Kasumi-1 (cell line): ENCODE results near the gene EYS.
"Not testable (repeated sequence)": the region's sequence is repeated elsewhere in the genome, so short reads cannot be mapped to it uniquely, and the experiment has no call there.

Experiments used
- DNase-seq, 2 experiments: peaks; one replicate each; lab custom pipeline; 2025; lab: John Stamatoyannopoulos, UW

The EYS gene

DNA sequence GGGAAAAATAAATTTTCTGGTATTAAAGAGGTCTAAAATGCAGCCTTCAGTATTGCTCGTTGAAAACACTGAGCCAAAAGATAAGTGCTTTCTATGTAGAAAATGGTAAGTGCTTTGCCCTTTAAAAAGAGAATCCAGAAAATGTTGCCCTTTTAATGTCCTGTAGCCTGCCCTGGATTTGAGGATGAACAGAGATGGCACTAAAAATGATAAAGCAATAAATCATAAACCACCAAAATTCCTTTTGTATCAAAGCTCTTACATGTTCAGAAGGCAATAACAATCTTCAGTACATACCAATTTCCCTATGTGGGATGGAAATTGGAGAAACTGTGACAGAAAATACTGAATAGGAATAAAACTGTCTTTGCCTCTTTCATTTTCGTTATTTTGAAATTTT, 1665.7 kb downstream of the EYS start:
- no peak for DNase-seq

DNA sequence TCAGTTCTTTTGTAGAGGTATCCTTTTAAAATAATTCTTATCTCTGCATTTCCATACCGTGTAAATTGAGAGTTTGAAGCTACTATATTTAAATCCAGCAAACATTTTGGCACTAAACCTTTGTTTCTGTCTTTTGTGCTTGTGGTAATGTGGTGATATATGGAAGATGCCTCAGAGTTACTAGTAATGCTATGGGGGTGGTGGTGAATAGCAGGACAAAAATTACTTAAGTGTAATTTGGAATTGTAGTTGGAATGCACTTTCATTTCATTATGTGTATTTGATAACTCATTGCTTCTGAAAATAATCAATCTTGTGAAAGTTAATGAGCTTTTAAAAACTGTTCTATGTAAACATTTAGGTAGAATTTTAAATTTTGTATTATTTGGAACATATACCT, 1666.9 kb downstream of the EYS start:
- DNase-seq, result no peak

DNA sequence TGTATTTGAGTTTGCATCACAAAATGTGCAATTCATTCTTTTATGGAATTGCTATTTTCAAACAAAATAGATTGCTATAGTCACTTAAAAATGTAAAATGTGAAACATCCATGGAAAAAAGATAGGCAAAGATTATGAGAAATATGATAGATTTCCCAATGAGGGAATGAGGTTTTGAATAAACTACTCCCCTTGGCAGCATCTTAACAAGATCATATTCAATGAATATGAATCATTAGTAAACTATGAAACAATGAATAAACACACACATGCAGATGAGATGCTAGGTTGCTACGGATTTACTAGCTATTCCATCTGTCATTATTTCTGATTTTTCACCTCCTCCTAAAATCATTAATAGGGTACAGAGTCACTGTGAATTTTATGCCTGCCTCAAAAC, 1669.6 kb downstream of the EYS start:
- no peak for DNase-seq

DNA sequence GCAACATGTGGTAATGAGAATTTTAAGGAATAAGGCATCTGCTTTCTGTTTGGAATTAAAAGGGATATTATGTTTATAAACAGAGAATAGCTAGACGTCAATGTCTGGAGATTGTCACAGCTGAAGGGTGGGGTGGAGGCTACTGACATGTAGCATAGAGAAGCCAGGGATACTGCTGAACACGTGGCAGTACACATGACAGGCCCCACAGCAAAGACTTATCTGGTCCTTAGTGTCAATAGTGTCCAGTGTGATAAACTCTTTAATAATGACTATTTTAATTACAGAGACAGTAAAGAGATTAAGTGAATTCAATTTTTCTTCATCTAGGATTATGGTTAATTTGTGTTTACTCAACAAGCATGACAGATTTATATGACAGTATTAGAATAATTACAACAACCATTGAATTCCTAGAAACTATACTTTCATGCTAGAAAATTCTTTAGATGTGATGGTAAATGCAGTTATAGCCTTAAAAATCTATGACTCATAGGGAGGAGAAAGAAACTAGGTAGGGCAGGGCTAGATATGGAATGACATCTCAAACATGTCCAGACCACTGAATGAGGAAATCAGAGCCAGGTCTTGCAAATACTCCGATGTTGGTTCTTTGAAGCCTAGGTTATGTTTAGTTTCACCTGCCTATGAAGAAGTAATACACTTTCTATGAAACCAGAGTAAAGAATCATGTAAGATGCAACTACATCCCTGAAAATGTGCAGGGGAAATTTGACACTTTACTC, 1671.9 kb downstream of the EYS start:
- no peak for DNase-seq

DNA sequence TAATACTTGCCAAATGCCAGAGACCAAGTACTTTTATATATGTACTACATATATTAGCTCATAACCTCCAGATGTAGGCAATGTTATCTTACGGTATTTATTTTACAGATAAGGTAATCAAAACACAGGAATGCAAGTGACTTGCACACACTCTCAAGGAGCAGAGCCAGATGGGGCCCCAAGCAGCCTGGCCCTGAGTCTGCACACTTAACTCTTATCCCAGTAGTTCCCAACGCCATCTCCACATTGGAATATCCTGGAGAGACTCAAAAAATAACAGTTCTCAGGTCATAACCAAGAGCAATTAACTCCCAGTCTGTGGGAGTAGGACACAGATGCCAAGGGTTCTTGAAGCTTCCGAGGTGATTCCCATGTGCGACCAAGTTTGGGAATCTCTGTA, 1672.7 kb downstream of the EYS start:
- DNase-seq, result no peak

DNA sequence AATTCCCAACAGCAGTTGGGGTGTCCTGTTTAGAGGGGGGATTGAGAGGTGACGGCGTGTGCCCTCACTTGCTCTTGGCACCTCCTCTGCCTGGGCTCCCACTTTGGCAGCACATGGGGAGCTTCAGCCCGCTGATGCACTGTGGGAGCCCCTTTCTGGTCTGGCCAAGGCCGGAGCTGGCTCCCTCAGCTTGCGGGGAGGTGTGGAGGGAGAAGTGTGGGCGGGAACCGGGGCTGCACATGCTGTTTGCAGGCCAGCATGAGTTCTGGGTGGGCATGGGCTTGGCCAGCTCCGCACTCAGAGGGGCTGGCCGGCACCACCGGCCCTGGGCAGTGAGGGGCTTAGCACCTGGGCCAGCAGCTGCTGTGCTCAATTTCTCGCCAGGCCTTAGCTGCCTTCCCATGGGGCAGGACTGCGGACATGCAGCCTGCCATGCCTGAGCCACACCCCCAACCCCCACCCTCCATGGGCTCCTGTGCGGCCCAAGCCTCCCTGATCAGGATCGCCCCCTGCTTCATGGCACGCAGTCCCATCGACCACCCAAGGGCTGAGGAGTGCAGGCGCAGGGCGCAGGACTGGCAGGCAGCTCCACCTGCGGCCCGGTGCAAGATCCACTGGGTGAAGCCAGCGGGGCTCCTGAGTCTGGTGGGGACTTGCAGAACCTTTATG, 1675.9 kb downstream of the EYS start:
- DNase-seq, result not testable (repeated sequence)

DNA sequence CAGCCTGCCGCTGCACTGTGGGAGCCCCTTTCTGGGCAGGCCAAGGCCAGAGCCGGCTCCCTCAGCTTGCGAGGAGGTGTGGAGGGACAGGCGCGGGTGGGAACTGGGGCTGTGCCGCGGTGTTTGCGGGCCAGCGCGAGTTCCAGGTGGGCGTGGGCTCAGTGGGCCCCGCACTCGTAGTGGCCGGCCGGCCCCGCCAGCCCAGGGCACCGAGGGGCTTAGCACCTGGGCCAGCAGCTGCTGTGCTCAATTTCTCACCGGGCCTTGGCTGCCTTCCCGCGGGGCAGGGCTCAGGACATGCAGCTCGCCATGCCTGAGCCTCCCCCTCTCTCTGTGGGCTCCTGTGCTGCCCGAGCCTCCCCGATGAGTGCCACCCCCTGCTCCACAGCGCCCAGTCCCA, 1683.3 kb downstream of the EYS start:
- no peak for DNase-seq

DNA sequence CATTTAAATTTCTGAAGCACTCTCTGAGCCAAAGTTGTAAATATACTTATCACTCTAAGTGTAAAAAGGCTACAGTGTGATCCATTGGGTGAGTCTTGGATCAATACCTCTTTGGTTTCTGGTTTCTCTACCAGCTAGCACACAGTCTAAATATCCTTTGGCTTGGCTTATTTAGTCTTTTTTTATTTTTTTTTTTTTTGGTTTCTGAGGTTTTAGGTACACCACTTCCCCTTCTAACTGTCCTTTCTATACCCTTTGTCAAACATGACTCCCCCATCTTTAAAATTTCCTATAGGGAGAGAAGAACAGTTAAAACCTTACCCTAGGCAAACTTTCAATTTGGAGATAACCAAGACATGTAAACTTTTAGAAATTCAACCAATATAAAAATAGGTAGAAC, 1692.4 kb downstream of the EYS start:
- DNase-seq, result peak; percentile 35 to 56

DNA sequence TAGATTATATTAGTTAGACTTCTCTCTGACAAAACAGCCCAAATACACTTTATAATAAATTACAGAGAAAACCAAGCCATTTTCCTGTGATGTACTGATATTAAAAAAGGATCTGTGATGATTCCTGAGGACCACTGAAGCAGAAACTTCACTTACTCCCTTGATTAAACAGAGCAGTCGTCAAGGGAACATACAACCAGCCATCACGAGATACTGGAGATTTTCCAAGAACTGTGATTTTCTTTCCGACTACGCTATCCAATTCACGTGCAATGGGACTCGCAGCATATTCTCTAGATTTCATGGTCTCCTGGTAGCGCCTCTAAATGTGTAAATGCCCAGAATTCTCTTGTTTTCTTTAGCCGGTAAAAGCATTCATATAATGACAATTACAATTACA, 1694.0 kb downstream of the EYS start:
- DNase-seq, result no peak

DNA sequence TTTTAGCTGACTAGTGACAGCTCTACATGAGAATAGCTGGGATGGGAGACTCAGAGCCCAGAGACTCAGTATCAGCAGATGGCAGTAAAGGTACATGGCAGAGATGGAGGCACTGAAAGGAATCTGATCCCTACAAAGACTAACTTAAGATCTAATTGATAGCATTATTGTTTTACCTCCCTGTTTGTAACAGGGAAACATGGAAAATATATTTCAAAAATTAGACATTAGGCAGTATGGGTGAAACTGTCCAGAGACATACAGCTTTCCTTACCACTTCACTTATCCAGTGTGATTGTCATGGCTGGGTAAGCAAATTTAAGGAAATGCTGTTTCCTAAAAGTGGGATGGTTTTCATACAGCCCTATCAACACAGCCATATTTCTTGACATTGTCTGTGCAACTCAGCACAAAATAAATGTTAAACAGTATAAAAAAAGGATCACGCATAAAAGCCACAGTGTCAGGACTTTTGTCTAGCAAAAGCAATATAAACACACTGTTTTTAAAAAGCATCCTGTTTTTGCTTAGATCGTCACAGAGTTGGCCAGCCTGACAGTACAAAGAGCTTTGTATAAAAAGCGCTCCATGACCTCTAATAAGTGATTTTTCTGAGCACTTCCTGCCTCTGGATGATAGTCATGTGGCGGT, 1694.5 kb downstream of the EYS start:
- DNase-seq, result peak; percentile 53 to 61

DNA sequence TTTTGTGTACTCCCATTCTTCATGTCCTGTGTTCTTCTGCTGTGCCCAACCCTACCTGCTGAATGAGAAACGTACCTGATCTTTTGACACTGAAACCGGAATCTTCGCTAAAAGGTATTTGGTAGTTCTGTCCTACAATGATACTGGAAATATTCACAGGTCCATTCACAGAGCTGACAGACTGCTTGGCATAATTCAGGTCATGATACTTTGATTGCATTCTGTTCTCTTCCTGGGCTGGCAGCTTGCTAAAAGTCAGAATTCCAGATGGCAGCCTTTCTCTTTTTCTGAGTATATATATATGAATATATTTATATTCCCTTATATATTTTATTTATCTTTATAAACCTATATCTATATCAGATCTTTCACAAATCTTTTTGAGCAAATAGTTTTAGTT, 1696.4 kb downstream of the EYS start:
- DNase-seq, result no peak

DNA sequence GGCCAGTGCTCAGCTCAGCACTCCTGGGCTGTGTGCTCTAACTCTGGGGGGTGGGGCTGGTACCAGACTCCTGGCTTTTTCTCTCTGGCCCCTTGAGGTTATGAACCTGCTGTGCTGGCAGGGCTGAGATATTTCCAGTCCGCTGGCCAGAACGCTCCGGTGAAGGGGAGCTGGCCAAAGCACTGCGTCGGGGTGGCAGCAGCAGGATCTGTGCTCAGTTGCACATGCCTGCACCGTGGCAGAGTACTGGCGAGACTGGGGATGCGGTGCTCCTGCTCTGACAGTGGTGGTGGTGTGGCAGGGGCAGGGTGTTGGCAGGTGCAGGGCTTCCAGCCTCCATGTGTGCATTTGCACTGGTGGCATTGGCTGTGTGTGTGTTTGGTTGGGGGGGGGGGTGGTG, 1697.0 kb downstream of the EYS start:
- DNase-seq, result no peak

DNA sequence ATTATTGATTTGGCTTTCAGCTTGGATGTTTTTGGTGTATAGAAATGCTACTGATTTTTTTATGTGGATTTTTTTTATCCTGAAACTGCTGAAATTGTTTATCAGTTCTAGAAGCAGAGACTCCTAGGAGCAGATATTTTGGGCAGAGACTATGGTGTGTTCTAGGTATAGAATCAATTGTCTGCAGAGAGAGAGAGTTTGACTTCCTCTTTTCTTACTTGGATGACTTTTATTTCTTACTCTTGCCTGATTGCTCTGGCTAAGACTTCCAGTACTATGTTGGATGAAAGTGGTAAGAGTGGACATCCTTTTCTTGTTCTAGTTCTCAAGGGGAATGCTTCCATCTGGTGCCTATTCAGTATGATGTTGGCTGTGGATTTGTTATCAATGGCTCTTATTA, 1700.8 kb downstream of the EYS start:
- DNase-seq, result peak; percentile 29 to 30

DNA sequence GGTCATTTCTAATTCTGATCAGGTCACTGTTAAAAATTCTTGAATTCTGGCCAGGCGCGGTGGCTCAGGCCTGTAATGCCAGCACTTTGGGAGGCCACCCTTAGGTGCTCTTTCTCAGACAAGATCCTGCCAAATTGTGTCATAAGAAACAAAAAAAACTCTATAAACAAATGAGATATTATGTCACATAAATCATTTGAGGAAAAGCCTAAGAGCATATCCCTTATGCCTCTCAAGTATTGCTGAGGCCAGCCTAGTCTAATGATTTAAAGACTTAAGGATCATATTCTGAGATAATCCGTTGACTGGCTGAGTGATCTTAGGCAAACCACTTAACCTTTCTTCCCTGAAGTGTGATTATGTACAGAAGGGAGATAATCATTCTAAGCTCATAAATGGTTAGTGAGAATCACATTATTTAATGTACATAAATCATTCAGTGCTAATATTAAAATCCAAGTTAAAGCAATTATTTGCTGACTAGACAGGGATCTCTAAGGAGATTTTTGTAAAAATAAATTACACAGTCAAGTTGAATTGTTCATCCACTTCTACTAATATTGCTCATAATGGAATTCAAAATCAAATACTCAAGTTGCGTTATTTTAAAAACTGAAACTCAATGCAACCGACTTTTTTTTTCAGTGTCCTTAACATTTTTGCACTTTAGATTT, 1706.1 kb downstream of the EYS start:
- no peak for DNase-seq

DNA sequence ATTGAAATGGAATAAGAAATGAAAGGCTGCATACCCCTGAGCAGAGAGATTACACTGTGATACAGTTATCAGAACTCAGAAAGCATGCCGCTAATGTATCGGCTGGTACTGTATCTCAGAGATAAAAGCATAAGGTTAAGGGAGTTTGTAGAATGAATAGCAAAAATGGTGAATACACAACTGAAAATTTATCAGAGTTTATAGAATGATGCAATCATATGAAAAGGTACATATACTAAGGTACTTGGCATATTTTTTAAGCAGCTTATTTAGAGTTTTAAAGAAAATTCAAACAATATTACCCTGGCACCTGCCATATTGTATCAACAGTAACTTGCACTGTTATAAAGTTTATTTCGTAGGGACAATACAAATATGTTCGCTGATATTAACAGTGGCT, 1707.4 kb downstream of the EYS start:
- DNase-seq, result no peak

DNA sequence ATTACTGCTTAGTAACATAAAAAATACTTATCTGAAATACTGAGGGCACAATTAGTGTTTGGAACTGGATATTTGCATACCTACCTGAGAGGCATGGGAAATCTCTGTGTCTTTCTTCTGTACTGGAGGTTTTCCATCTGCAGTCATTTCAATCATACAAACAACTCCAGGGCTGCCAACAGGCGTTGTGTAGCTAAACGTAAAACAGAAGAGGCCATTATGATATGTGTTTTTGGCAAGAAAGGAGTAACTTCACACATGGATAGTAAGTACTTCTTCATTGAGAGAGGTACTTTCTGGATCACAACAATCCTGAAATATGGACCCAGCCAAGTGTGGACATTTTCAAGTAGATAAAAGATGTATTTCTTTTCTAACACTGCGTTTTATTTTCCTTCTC, 1708.0 kb downstream of the EYS start:
- DNase-seq, result no peak

DNA sequence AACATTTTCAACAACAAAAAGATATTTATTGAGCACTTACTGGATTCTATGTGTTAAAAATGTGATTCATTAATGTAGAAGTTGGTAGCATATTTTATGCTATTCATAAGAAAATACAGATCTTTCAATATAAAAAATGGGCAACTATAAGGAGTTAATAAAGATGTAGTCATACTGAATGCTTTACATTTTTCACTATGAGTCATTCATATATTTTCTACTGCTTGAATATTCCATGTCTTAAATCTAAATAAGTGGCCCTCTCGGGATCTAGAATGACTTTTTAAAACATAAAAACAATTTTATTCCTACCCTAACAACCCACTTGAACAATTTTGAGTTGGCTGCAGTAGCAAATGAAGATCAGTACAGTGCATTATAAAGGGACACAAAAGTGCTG, 1709.3 kb downstream of the EYS start:
- DNase-seq, result no peak

DNA sequence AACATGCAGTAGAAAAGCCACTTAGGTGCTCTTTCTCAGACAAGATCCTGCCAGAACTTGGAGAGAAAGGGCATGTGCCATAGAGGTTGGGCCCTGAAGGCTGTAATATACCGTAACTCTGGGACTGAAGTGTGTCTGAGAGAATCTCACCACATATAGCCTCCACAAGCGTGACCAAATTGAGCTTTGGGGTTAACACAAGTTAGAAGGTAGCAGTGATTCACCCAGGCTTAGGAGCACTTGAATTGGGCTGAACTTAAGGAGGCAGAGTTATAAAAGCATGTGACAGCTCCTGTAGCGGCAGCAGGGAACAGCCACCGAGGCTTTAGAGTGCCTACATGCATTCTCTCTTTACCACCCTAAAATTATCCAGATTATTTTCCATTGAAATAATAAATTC, 1709.8 kb downstream of the EYS start:
- DNase-seq, result no peak

DNA sequence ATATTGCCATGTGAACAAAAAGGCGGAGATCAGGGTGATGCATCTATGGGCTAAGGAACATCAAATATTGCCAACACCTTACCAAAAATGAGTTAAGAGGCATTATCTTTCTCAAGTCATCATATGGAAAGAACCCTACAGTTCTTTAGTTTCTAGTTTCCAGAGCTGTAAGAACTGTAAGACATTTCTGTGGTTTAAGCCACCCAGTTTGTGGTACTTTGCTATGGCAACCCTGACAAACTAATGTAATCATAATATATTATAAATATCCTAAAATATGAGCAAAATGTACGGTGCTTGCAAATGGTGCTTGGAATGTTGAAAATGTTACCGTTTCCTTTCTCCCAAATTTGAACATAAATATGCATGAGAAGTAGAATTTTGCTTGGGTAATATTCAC, 1721.8 kb downstream of the EYS start:
- DNase-seq, result no peak

DNA sequence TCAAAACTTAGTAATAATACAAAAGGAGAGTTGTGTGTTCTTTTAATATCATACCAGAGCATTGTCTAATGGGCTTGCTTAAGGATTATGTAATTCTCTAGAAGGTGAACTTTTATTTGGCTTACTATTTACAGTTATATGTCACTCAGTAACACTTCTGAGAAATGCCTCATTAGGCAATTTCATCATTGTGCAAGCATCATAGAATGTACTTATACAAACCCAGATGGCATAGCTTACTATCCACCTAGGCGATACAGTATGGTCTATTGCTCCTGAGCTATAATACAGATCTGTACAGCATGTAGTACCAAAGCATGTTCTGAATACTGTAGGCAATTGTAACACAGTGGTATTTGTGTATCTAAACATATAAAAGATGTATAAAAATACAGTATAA, 1731.3 kb downstream of the EYS start:
- DNase-seq, result no peak

DNA sequence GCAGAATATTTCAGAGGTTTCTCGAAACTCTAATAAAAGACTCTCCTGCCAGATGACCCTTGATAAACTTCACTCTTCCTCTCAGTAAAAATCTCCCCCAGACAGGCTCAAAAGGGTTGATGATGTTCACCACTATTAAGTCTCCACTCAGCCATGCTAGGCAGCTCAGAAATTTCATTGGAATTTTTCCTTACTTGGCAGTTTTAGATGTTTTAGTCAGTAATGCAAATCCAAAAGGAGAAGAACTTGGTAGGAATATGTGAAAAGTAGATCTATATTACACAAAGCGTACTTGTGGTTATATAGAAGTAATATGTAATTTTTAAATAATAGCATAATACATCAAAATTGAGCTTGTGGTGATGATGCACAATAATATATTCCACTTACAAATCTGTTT, 1738.4 kb downstream of the EYS start:
- DNase-seq, result no peak

DNA sequence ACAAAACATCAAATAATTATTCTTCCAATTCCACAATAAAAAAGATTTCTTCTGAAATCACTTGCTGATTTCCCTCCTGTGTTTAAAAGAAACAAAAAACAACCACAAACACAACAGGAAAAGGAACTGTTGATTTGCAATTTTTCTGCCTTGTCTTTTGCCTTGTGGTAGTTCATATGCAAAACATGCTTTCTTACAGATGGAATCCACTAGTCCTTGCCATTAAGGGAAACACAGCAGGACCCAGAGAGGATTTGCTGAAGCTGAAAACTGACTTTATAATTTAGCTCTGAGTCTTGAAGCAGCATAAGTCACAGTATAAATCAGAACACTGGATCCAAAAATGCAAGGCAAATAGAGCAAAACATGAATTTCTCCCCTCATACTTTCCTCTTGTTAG, 1742.7 kb downstream of the EYS start:
- DNase-seq, result no peak

DNA sequence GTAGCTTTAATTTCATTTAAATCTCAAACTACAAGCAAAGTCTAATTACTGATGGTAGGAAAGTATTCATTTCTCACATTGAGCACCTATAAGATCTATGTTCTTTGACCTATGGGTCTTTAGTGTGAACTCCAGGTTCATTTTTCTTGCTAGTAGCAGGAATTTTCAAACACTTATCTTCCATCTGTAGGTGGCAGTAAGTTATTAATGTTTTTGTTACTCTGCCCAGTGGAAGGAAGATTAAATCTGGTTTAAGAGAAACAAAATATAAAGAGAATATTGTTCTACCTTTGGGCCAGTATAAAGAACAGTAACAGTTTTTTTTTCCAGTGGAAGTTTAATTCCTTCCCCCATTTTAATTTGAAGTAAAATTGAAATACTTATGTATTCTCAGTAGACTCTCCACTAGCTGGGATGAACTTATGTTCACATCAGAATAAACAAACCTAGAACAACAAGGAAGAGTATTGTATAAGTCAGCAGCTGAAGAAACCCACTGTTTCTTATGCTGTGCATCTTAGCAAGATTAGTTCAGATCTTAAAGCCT, 1743.2 kb downstream of the EYS start:
- peak in 1 of 2 experiments; percentile 7 for DNase-seq
